GM12872 (cell line): ENCODE data around the gene CUL9.

ENCODE experiments used
- TF ChIP-seq, protein P1 (sequence below): IDR thresholded peaks from 3 replicates; pipeline ENCODE4 v1.5.1; 2011; ENCODE audit warnings: low read depth, mild to moderate bottlenecking, low read length, moderate library complexity; ENCODE audit not compliant: insufficient read depth

The CUL9 gene

DNA sequence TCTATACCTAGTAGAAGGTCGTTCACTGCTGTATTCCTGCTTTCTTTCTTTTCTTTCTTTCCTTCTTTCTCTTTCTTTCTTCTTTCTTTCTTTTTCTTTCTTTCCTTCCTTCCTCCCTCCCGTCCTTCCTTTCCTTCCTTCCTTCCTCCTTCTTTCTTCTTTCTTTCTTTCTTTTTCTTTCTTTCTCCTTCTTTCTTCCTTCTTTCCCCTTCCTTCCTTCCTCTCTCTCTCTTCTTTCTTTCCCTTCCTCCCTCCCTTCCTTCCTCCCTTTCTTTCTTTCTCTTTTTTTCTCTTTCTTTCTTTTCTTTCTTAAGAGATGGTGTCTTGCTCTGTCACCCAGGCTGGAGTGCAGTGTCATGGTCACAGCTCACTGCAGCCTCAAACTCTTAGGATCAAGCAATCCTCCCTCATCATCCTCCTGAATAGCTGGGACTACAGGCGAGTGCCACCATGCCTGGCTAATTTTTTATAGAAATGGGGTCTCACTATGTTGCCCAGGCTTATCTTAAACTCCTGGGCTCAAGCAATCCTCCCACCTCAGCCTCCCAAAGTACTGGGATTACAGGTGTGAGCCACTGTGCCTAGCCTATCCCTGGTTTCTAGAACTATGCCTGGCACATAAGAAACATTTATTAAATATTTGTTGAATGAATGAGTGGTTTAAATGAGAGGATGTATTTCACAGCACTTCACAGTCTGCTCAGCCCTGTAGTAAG lies 49.9 kb downstream of the CUL9 start:
- TF ChIP-seq, protein P1, sequence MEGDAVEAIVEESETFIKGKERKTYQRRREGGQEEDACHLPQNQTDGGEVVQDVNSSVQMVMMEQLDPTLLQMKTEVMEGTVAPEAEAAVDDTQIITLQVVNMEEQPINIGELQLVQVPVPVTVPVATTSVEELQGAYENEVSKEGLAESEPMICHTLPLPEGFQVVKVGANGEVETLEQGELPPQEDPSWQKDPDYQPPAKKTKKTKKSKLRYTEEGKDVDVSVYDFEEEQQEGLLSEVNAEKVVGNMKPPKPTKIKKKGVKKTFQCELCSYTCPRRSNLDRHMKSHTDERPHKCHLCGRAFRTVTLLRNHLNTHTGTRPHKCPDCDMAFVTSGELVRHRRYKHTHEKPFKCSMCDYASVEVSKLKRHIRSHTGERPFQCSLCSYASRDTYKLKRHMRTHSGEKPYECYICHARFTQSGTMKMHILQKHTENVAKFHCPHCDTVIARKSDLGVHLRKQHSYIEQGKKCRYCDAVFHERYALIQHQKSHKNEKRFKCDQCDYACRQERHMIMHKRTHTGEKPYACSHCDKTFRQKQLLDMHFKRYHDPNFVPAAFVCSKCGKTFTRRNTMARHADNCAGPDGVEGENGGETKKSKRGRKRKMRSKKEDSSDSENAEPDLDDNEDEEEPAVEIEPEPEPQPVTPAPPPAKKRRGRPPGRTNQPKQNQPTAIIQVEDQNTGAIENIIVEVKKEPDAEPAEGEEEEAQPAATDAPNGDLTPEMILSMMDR = no peak

DNA sequence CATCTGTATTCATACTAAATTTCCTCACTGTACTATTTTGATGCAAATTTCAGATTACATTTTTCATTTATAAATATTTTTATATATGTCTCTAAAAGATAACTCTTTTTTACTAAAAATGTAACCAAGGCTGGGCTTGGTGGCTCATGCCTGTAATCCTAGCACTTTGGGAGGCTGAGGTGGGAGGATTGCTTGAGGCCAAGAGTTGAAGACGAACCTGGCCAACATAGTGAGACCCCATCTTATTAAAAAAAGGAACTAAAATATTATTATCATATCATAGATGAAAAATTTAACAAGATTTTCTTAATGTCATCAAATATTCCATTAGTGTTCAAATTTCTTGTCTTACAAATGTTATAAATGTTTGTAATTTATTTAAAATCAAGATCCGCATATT lies 53.8 kb downstream of the CUL9 start:
- TF ChIP-seq, protein P1 = no peak

DNA sequence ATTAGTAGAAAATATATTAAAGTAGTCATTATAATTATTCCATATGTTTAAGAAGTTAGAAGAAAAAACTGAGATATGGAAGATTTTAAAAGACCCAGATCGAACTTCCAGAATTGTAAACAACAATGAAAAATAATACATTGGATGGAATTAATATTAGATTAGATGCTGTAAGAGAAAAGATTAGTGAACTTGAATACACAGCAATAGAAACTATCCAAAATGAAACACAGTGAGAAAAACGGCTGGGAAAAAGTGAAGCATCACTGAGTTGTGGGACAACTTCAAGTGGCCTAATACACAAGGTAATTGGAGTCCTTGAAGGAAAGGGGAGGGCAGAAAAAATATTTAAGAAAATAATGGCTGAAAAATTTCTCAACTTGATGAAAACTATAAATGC lies 57.1 kb downstream of the CUL9 start:
- TF ChIP-seq, protein P1 = no peak

DNA sequence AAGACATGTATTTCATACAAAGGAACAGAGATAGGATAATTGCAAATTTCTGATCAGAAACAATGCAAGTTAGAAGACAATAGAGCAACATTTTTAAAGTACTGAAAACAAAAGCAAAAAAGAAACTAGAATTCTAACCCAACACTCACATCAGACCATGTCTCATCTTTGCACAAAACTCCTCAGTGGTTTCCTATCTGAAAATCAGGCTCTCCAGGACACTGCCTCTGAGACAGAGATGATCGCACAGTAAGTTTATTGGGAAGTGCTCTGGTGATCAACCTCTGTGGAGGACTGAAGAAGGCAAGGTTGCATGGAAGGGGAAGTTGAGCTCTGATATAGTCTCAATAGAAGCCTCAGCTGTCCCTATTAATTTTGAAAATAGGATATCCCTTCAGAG lies 59.0 kb downstream of the CUL9 start:
- TF ChIP-seq, protein P1 = no peak

GRCh38 chr6:43241446-43241845 lies 59.5 kb downstream of the CUL9 start:
- TF ChIP-seq, protein P1 = no peak

- TF ChIP-seq, protein P1 = no peak
Observed at GRCh38 chr6:43242908-43243663, 61.1 kb downstream of the CUL9 start, which contains the start of gene TTBK1. TTBK1 (plus strand) TSS chr6:43243481; CDS start chr6:43246661, 3,180 bp downstream.

- TF ChIP-seq, protein P1 = no peak
Observed at GRCh38 chr6:43243664-43244321, 61.8 kb downstream of the CUL9 start.
